Mucosa of rectum (tissue), 2 donors: ENCODE results near the gene TPSB2.
"Not testable (repeated sequence)": the region's sequence is repeated elsewhere in the genome, so short reads cannot be mapped to it uniquely, and the experiment has no call there.

Source experiments
- H3K27ac ChIP-seq, 2 donors: one replicate each; pipeline ENCODE4 v1.7.0; 2013; ENCODE audit warnings: inconsistent platforms in 2 of 2, low read depth in 2 of 2, low read length in 2 of 2
- H3K27me3 ChIP-seq, 2 donors: one replicate each; pipeline ENCODE4 v1.7.0; 2013; ENCODE audit warnings: low read length in 2 of 2; ENCODE audit not compliant: control insufficient read depth in 2 of 2, insufficient read depth in 2 of 2
- H3K36me3 ChIP-seq, 2 donors: one replicate each; pipeline ENCODE4 v1.7.0; 2013; ENCODE audit warnings: low read length in 2 of 2; ENCODE audit not compliant: control insufficient read depth in 2 of 2, insufficient read depth in 2 of 2
- H3K4me1 ChIP-seq, 2 donors: one replicate each; pipeline ENCODE4 v1.7.0; 2013; ENCODE audit warnings: low read length in 2 of 2, mild to moderate bottlenecking in 1 of 2; ENCODE audit not compliant: control insufficient read depth in 2 of 2, insufficient read depth in 2 of 2
- H3K4me3 ChIP-seq, 2 donors: one replicate each; pipeline ENCODE4 v1.7.0; 2013; ENCODE audit warnings: low read length in 2 of 2
- H3K9ac ChIP-seq, 2 donors: one replicate each; pipeline ENCODE4 v1.7.0; 2013; ENCODE audit warnings: low read length in 2 of 2, low read depth in 1 of 2, mild to moderate bottlenecking in 1 of 2
- H3K9me3 ChIP-seq, 2 donors: one replicate each; pipeline ENCODE4 v1.7.0; 2013; ENCODE audit warnings: low read length in 2 of 2; ENCODE audit not compliant: control insufficient read depth in 2 of 2
- donor health status: healthy.
- donor health status: Normal muscosa, but diverticular disease.

TPSB2 gene

DNA sequence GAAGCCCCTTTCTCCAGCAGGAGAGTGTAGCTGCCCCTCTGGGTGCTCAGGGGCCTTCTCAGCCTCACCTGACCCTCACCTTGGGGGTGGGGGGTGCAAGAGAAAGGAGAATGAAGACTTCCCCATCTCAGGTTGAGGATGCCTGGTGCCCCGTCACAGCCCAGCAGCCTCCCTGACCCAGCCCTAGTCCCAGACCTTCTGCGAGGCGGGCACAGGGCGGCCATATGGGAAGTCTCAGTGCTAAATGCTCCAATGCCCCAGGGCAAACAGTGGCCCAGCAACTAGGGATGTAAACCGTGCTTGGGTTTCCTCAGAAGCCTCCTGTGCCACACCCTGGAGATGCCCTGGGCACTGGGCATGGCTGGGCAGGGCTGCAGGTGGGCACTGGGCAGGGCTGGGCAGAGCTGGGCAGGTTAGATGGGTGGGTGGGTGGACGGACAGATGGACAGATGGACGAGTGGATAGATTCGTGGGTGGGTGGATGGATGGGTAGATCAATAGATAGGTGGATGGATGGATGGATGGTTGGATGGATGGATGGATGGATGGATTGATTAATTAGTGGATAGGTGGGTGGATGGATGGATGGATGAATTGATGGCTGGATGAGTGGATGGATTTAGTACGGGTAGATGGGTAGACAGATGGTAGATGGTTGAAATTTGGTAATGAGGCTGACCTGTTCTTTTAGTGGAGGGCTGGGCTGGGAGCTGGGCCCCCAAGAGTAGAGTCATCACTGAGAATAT is 42.6 kb upstream of the TPSB2 start:
- H3K27ac ChIP-seq = no peak overlapping the region
- H3K27me3 ChIP-seq = peaks cover 0 to 9% of the 10 kb centered on the region in 2 donors
- no peak overlapping the region for H3K4me3 ChIP-seq
- peaks cover 2 to 9% of the 10 kb centered on the region in 2 donors for H3K4me1 ChIP-seq
- no peaks in the 10 kb centered on the region for H3K9me3 ChIP-seq
- H3K9ac ChIP-seq = no peak overlapping the region
- H3K36me3 ChIP-seq = no peaks in the 10 kb centered on the region

DNA sequence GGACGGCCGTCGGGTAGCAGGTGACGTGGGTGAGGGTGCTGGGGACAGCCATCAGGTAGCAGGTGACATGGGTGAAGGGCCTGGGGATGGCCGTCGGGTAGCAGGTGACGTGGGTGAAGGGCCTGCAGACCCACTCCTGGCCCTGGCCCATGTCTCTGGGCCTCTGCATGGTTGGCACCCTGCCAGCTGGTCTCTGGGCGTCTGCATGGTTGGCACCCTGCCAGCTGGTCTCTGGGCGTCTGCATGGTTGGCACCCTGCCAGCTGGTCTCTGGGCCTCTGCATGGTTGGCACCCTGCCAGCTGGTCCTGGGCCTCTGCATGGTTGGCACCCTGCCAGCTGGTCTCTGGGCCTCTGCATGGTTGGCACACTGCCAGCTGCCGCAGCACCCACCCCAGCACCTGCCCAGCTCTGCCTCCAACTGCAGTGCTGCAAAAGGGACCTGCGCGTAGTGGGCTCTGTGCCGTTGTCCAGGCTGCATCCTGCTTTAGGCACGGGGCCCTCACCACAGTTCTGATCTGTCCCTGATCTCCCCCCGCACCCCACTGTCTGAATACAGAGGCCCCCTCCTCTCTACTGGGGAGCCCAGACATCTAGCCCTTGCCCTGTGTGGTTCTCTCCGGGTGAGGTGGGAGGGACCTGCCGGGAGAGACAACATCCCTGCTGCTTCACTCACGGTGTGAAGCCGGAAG is 41.9 kb upstream of the TPSB2 start:
- not testable (repeated sequence) for H3K4me3 ChIP-seq, H3K36me3 ChIP-seq, H3K27me3 ChIP-seq, H3K4me1 ChIP-seq, H3K27ac ChIP-seq, H3K9ac ChIP-seq, H3K9me3 ChIP-seq

- H3K9me3 ChIP-seq = no peaks in the 10 kb centered on the region
- no peak overlapping the region for H3K9ac ChIP-seq
- peaks cover 2 to 9% of the 10 kb centered on the region in 2 donors for H3K4me1 ChIP-seq
- no peaks in the 10 kb centered on the region for H3K36me3 ChIP-seq
- H3K4me3 ChIP-seq = no peak overlapping the region
- peaks cover 2 to 3% of the 10 kb centered on the region in 2 donors for H3K27me3 ChIP-seq
- no peak overlapping the region for H3K27ac ChIP-seq
These were observed 41.4 kb upstream of the TPSB2 start for GRCh38 chr16:1271380-1271723.

GRCh38 chr16:1269418-1269817 is 39.4 kb upstream of the TPSB2 start:
- not testable (repeated sequence) for H3K27ac ChIP-seq, H3K27me3 ChIP-seq, H3K9me3 ChIP-seq, H3K4me1 ChIP-seq, H3K36me3 ChIP-seq, H3K9ac ChIP-seq, H3K4me3 ChIP-seq

- no peaks in the 10 kb centered on the region for H3K4me1 ChIP-seq
- no peaks in the 10 kb centered on the region for H3K9me3 ChIP-seq
- H3K27ac ChIP-seq = no peak overlapping the region
- peaks cover 4% of the 10 kb centered on the region in 2 donors for H3K27me3 ChIP-seq
- H3K4me3 ChIP-seq = no peak overlapping the region
- no peak overlapping the region for H3K9ac ChIP-seq
- no peaks in the 10 kb centered on the region for H3K36me3 ChIP-seq
These were observed 35.8 kb upstream of the TPSB2 start for GRCh38 chr16:1265826-1266225.

DNA sequence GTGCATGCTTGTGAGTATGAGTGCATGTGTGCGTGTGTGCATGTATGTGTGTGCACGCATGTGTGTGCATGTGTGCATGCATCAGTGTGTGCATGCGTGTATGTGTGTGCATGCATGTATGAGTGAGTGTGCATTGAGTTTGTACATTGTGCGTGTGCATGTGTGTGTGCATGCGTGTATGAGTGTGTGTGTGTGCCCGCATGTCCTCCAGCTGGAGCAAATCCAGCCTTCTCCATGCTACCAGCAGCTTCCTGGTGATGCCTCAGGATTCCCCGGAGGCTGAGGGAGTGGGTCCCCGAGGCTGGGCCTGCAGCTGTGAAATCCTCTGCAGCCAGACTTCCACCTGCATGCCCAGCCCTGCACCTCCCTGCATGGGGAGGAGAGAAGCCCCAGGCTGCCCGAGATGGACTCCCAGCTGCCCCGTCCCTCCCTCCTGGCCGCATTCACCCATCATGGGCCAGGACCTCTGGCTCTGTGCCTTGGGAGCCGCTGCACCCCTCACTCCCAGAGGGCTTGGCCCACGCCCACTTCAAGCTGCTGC is 35.2 kb upstream of the TPSB2 start:
- Histone ChIP-seq H3K36me3 (no peaks in the 10 kb centered on the region), H3K4me3 (no peak overlapping the region), H3K9me3 (no peaks in the 10 kb centered on the region), H3K9ac (no peak overlapping the region), H3K4me1 (no peaks in the 10 kb centered on the region), H3K27me3 (peaks cover 4 to 8% of the 10 kb centered on the region in 2 donors), H3K27ac (no peak overlapping the region)

GRCh38 chr16:1264345-1265089 is 34.5 kb upstream of the TPSB2 start:
- H3K4me3 ChIP-seq = no peak overlapping the region
- H3K27me3 ChIP-seq = peaks cover 9 to 14% of the 10 kb centered on the region in 2 donors
- no peaks in the 10 kb centered on the region for H3K4me1 ChIP-seq

DNA sequence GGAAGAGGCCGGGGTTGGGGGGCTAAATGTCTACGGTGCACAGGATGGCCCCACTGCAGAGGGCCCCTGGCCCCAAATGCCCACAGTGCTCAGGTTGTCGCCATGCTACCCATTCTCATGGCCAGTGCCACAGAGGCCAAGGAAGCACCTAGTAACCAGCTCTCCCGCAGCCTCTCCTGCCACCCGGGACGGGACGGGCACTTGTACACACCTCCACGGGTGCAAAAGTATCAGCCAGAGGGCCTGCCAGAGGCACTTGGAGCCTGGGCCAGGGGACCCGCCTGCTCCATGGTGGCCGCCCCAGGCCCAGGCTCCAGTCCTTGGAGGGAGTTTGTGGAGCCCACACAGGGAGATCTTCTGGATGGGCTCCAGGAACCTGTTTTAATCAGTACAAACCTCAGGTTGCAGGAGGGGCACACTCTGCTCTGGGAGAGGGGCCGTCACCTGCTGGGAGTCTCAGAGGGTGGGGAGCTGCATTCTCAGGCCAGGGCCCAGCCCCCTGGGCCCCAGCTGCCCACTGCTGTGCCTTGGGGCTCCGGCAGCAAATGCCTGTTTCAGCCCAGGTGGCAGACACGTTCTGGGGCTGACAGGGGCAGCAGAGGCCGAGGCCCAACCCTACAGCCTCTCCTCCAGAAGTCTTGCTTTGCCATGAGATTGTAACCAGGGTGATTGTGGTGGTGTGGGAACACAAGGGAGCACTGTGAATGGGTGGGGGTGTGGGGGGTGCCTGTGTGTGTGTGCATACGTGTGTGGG is 33.8 kb upstream of the TPSB2 start:
- no peak overlapping the region for H3K27ac ChIP-seq
- H3K4me3 ChIP-seq = no peak overlapping the region
- no peaks in the 10 kb centered on the region for H3K36me3 ChIP-seq
- H3K27me3 ChIP-seq = peaks cover 9 to 19% of the 10 kb centered on the region in 2 donors
- no peaks in the 10 kb centered on the region for H3K9me3 ChIP-seq
- H3K4me1 ChIP-seq = no peaks in the 10 kb centered on the region
- no peak overlapping the region for H3K9ac ChIP-seq

More at GRCh38 chr16:1264345-1265089, 34.5 kb upstream of the TPSB2 start:
- no peaks in the 10 kb centered on the region for H3K36me3 ChIP-seq
- H3K27ac ChIP-seq = no peak overlapping the region
- H3K9ac ChIP-seq = no peak overlapping the region
- no peaks in the 10 kb centered on the region for H3K9me3 ChIP-seq

- Histone ChIP-seq H3K4me1 (no peaks in the 10 kb centered on the region), H3K9me3 (no peaks in the 10 kb centered on the region), H3K9ac (no peak overlapping the region), H3K36me3 (no peaks in the 10 kb centered on the region), H3K27ac (no peak overlapping the region), H3K4me3 (no peak overlapping the region), H3K27me3 (peaks cover 9 to 19% of the 10 kb centered on the region in 2 donors)
These were observed 32.9 kb upstream of the TPSB2 start for GRCh38 chr16:1262846-1263221.
